Measurements from ENCODE around the gene ACTRT2.

Gene ACTRT2

GRCh38 chr1:3033040-3033789 lies 11.9 kb downstream of the ACTRT2 start:
- no peak for DNase-seq (ENCODE audit: low spot score)

DNA sequence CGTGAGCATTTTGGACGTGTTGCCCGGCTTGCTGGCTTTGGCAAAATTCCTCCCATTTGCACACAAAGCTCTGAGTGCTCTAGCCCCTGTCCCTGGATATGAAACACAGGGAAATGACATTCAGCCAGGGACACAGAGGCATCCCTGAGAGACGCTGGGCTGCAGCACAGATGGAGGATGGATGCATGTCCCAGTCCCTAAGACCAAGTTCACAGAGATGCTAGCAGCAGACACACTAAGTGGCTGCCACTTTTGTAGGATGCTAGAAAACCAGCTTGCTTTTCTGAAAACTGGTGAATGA lies 12.5 kb downstream of the ACTRT2 start:
- no peak for DNase-seq (ENCODE audit: low spot score)

DNA sequence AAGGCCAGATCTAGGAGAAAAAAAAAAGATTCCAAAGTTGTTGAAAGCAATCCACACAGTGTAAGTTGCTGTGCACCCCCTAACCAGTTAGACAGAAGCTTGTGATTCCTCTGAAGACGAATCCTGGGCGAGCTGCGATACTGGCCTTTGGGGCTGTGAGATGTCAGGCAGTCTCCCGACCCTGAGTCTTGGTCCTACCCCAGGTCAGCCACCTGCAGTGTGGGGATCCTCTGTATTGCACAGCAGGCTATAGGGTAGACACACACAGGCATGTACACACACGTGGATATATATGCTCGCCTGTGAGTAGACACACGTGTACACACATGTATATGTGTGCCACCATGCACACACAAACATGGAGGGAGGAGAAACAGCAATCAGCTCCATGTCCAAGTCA lies 12.9 kb downstream of the ACTRT2 start:
- DNase-seq (ENCODE audit: low spot score): no peak

GRCh38 chr1:3034728-3035562 lies 13.7 kb downstream of the ACTRT2 start:
- no peak for DNase-seq (ENCODE audit: low spot score)

GRCh38 chr1:3035563-3036446 lies 14.5 kb downstream of the ACTRT2 start:
- no peak for DNase-seq (ENCODE audit: low spot score)

GRCh38 chr1:3036447-3037280 lies 15.4 kb downstream of the ACTRT2 start:
- no peak for DNase-seq (ENCODE audit: low spot score)

GRCh38 chr1:3037281-3038040 lies 16.2 kb downstream of the ACTRT2 start:
- DNase-seq (ENCODE audit: low spot score): no peak

DNA sequence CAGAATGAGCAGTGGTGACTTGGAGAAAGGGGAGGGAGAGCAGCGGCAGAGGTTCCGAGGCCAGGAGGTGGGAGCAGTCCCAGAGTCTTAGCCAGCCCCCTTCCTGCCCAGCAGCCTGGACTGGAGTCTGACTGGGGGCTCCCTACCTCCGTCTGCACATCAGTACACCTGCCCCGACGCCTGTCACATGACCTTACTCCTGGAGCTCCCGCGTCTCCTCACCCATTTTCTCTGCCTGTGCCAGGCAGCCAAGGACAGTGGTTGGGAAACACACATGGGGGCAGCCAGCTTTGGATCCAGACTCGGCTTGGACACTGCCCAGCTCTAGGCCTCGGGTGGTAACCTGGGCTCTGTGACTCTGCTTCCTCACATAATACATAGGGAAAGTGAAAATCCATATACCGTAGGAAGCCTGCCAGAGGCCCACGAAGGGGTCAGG lies 16.9 kb downstream of the ACTRT2 start:
- no peak for DNase-seq (ENCODE audit: low spot score)

- no peak for DNase-seq (ENCODE audit: low spot score)
Observed at GRCh38 chr1:3038571-3039181, 17.4 kb downstream of the ACTRT2 start.

DNA sequence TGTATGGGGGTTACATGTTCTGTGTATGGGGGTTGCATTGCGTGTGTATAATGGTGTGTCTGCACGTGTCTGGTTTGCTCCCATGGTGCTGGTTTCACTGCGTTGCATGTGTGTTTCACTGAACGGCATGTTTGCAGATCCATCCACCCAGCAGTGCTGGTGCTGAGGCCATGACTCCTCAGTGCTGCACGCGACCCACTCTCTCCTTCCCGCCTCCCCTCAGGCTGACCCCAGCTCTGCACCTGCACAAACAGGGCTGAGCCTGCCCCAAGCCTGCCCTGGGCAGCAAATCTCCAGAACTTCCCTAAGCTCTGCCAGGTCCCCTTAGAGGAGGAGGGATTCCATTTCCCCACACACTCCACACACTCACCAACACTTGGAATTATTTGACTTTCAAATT lies 18.7 kb downstream of the ACTRT2 start:
- DNase-seq (ENCODE audit: low spot score): no peak

DNA sequence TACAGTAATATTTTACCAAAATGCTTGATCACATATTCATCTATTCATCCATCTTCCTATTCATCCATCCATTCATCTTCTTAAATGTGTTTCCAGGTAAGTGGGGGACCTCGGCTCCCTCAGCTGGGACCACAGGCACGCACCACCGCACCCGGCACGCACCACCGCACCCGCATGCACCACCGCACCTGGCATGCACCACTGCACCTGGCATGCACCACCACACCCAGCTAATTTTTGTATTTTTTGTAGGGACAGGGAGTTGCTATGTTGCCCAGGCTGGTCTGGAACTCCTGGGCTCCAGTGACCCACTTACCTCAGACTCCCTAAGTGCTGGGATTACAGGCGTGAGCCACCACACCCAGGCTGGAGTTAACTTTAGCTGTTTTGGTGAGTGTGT lies 21.2 kb downstream of the ACTRT2 start:
- no peak for DNase-seq (ENCODE audit: low spot score)

GRCh38 chr1:3049164-3049563 lies 27.9 kb downstream of the ACTRT2 start:
- DNase-seq (ENCODE audit: low spot score): no peak

- DNase-seq (ENCODE audit: low spot score): no peak
Observed at GRCh38 chr1:3049905-3050304, 28.6 kb downstream of the ACTRT2 start.

- no peak for DNase-seq (ENCODE audit: low spot score)
Observed at GRCh38 chr1:3050603-3051002, 29.3 kb downstream of the ACTRT2 start.

- no peak for DNase-seq (ENCODE audit: low spot score)
Observed at GRCh38 chr1:3051270-3052268, 30.3 kb downstream of the ACTRT2 start.

- DNase-seq (ENCODE audit: low spot score): no peak
Observed at GRCh38 chr1:3052501-3052900, 31.2 kb downstream of the ACTRT2 start.

GRCh38 chr1:3053366-3053980 lies 32.2 kb downstream of the ACTRT2 start:
- no peak for DNase-seq (ENCODE audit: low spot score)

DNA sequence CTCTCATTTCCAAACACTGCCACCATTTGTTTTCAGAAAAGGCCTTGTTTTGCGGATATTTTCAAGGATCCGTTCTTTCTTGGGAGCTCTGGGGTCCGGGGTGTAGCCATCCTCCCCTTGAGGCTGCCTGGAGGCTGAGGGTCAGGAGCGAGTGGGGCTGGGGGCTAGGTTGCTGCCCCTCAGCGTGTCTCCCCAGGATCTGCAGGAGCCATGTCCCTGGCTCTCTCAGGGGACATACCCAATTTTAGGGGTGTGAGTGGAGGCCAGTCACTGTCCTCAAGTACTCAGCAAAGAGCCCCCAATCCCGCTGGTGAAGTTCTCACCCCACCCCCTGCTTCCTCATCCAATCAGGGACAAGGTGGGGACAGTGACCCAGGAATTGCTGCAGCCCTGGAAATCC lies 32.7 kb downstream of the ACTRT2 start:
- DNase-seq (ENCODE audit: low spot score): no peak

GRCh38 chr1:3054474-3054873 lies 33.2 kb downstream of the ACTRT2 start:
- DNase-seq (ENCODE audit: low spot score): no peak
